DOHH2 (cell line): ENCODE data around the gene RAB22A.

Source experiments
- H3F3A ChIP-seq: fragments of 200-600 bp; sonication (generic), shearing (Covaris generic); 2 replicates; pipeline ENCODE4 v1.6.0; 2016; ENCODE audit warnings: antibody characterized with exemption, mild to moderate bottlenecking; ENCODE audit not compliant: control insufficient read depth, insufficient read depth
- H3K27ac ChIP-seq: fragments of 200-600 bp; sonication (generic); 2 replicates; pipeline ENCODE4 v1.5.1; 2014; ENCODE audit warnings: low read depth, mild to moderate bottlenecking, low read length, moderate library complexity
- H3K27me3 ChIP-seq: fragments of 200-600 bp; sonication (generic); 2 replicates; pipeline ENCODE4 v1.6.1; 2014; ENCODE audit warnings: mild to moderate bottlenecking, low read length, mixed read lengths; ENCODE audit not compliant: control insufficient read depth
- H3K36me3 ChIP-seq: fragments of 200-600 bp; sonication (generic); 2 replicates; pipeline ENCODE4 v1.6.1; 2014; ENCODE audit warnings: mild to moderate bottlenecking, low read length, moderate library complexity, mixed read lengths; ENCODE audit not compliant: control insufficient read depth
- H3K4me1 ChIP-seq: fragments of 200-600 bp; sonication (generic); 2 replicates; pipeline ENCODE4 v1.6.1; 2014; ENCODE audit warnings: mild to moderate bottlenecking, low read length, mixed read lengths; ENCODE audit not compliant: control insufficient read depth
- H3K4me2 ChIP-seq: fragments of 200-600 bp; sonication (generic); 2 replicates; pipeline ENCODE4 v1.6.0; 2014; ENCODE audit warnings: mild to moderate bottlenecking, low read length, moderate library complexity
- H3K4me3 ChIP-seq: fragments of 200-600 bp; sonication (generic); 2 replicates; pipeline ENCODE4 v1.5.1; 2014; ENCODE audit warnings: mild to moderate bottlenecking, low read length, mixed read lengths
- H3K79me2 ChIP-seq: fragments of 200-600 bp; sonication (generic); 2 replicates; pipeline ENCODE4 v1.6.1; 2014; ENCODE audit warnings: mild to moderate bottlenecking, low read length, mixed read lengths; ENCODE audit not compliant: control insufficient read depth
- H3K9me2 ChIP-seq: fragments of 200-600 bp; sonication (generic); replicated peaks from 2 replicates; pipeline ENCODE4 v1.6.1; 2014; ENCODE audit warnings: mild to moderate bottlenecking, low read length, mixed read lengths; ENCODE audit not compliant: control insufficient read depth
- H3K9me3 ChIP-seq: fragments of 200-600 bp; sonication (generic); 2 replicates; pipeline ENCODE4 v1.6.1; 2014; ENCODE audit warnings: antibody characterized with exemption, low read length, mixed read lengths; ENCODE audit not compliant: control insufficient read depth, insufficient read depth
- H4K20me1 ChIP-seq: fragments of 200-600 bp; sonication (generic); 2 replicates; pipeline ENCODE4 v1.6.0; 2014; ENCODE audit warnings: low read depth, mild to moderate bottlenecking, antibody characterized with exemption, low read length, moderate library complexity; ENCODE audit not compliant: control insufficient read depth, insufficient read depth
- CTCF ChIP-seq: fragments of 200-600 bp; sonication (generic); IDR thresholded peaks from one replicate; pipeline ENCODE4 v1.5.1; 2014; ENCODE audit warnings: antibody characterized with exemption, mild to moderate bottlenecking, low read depth, low read length; ENCODE audit not compliant: poor library complexity, severe bottlenecking
- EZH2phosphoT487 ChIP-seq: fragments of 200-600 bp; sonication (generic); IDR thresholded peaks from 2 replicates; pipeline ENCODE4 v1.6.1; 2017; ENCODE audit warnings: borderline replicate concordance, mild to moderate bottlenecking, antibody characterized with exemption, low read length, moderate library complexity, mixed read lengths

RAB22A gene

GRCh38 chr20:58416057-58416456, 106.5 kb downstream of the RAB22A start:
- no peaks in the 10 kb centered on the region for H3K9me3 ChIP-seq
- no peaks in the 10 kb centered on the region for H4K20me1 ChIP-seq
- H3F3A ChIP-seq: no peaks in the 10 kb centered on the region
- H3K4me1 ChIP-seq: peaks cover 8% of the 10 kb centered on the region
- H3K9me2 ChIP-seq: no peaks in the 10 kb centered on the region
- H3K27me3 ChIP-seq: no peaks in the 10 kb centered on the region
- H3K79me2 ChIP-seq: peaks cover 77% of the 10 kb centered on the region
- H3K36me3 ChIP-seq: peaks cover 41% of the 10 kb centered on the region
- TF ChIP-seq EZH2phosphoT487: no peak
- TF ChIP-seq CTCF: no peak
- H3K4me2 ChIP-seq: no peak overlapping the region
- no peak overlapping the region for H3K4me3 ChIP-seq
- no peak overlapping the region for H3K27ac ChIP-seq

DNA sequence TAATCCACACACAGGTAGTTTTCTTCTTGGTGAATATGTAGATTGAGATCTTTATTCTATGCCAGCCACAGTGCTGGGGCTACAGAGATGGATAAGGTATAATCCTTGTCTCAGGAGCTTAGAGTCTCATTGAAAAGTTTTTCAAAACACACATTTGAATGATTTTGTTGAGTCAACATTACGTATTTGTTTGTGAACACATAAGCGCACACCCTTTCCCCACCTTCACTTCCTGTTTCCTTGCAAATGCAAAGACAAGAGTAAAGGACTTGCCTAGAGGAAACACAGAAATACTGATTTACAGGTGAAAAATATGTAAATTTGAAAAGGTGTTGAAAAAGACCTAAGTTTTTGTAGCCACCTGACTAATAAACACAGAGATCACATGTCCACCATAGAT, 107.3 kb downstream of the RAB22A start:
- Histone ChIP-seq H3K4me2 (no peak overlapping the region), H3K79me2 (peaks cover 77% of the 10 kb centered on the region), H3K4me3 (no peak overlapping the region)

More for the DNA sequence above, 107.3 kb downstream of the RAB22A start:
- Histone ChIP-seq H3K9me2 (no peaks in the 10 kb centered on the region), H3K27me3 (no peaks in the 10 kb centered on the region), H3F3A (no peaks in the 10 kb centered on the region), H3K27ac (no peak overlapping the region), H3K36me3 (peaks cover 49% of the 10 kb centered on the region), H3K9me3 (no peaks in the 10 kb centered on the region), H4K20me1 (no peaks in the 10 kb centered on the region), H3K4me1 (peaks cover 8% of the 10 kb centered on the region)
- TF ChIP-seq CTCF: no peak
- TF ChIP-seq EZH2phosphoT487: no peak
